ENCODE results near the gene FAM114A2. TPM values are rescaled to one million over a fixed set of nuclear protein-coding genes. Genes with fewer than 3 reads are reported as not detected.

FAM114A2 gene
- total RNA-seq, 4 donors from 2014 or later, result 7.8 to 13.3 (median 11.5) TPM

GRCh38 chr5:154081246-154081645 is 42.5 kb upstream of the FAM114A2 start:
- Histone ChIP-seq H3K9me3 (no peaks in the 10 kb centered on the region), H3K27me3 (no peaks in the 10 kb centered on the region), H3K4me3 (no peak overlapping the region), H3K4me1 (peaks cover 13% of the 10 kb centered on the region), H3K27ac (no peak overlapping the region), H3K36me3 (no peaks in the 10 kb centered on the region)
- TF ChIP-seq POLR2A (IDR thresholded peaks at IDR 0.05) (no peak), POLR2AphosphoS5 (IDR thresholded peaks at IDR 0.05) (no peak), CTCF (IDR thresholded peaks at IDR 0.05) (no peak), EP300 (IDR thresholded peaks at IDR 0.05) (no peak)
- 48% methylated on average over 2 of the region's 2 CpGs for WGBS
- no peak for DNase-seq (ENCODE audit: low spot score in 2 of 2)

GRCh38 chr5:154078272-154078671 is 39.6 kb upstream of the FAM114A2 start:
- 4% methylated on average over 1 of the region's 1 CpG for WGBS
- Histone ChIP-seq H3K36me3 (no peaks in the 10 kb centered on the region), H3K4me3 (no peak overlapping the region), H3K4me1 (peaks cover 13% of the 10 kb centered on the region), H3K9me3 (no peaks in the 10 kb centered on the region), H3K27me3 (no peaks in the 10 kb centered on the region), H3K27ac (no peak overlapping the region)
- no peak for DNase-seq (ENCODE audit: low spot score in 2 of 2)
- TF ChIP-seq POLR2A (IDR thresholded peaks at IDR 0.05), result no peak
- TF ChIP-seq POLR2AphosphoS5 (IDR thresholded peaks at IDR 0.05), result no peak
- no peak for TF ChIP-seq EP300 (IDR thresholded peaks at IDR 0.05)
- TF ChIP-seq CTCF (IDR thresholded peaks at IDR 0.05), result no peak

DNA sequence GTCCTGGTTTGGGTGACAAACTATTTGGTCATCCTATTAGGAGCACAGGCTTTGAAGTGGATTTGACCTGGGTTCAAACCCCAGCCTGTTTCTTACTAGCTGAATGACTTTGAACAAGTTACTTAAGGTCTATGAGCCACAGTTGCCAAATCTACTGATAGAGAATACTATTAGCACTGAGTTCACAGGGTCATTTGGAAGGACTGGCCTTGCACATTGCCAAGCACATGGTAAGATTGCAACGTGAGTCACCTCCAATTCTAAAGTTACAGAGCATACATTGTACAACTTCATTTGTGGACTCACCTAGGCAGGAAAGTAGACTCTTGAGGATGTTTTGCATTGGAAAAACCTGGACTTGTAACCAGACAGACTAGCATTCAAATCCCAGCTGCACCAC is 39.0 kb upstream of the FAM114A2 start:
- TF ChIP-seq POLR2AphosphoS5 (IDR thresholded peaks at IDR 0.05) (no peak), EP300 (IDR thresholded peaks at IDR 0.05) (no peak)
- 0% methylated on average over 1 of the region's 1 CpG for WGBS
- no peaks in the 10 kb centered on the region for H3K9me3 ChIP-seq
- H3K27me3 ChIP-seq, result no peaks in the 10 kb centered on the region
- no peak overlapping the region for H3K4me3 ChIP-seq
- no peak overlapping the region for H3K27ac ChIP-seq
- DNase-seq (ENCODE audit: low spot score in 2 of 2), result no peak
- H3K4me1 ChIP-seq, result peaks cover 13% of the 10 kb centered on the region
- H3K36me3 ChIP-seq, result no peaks in the 10 kb centered on the region

DNA sequence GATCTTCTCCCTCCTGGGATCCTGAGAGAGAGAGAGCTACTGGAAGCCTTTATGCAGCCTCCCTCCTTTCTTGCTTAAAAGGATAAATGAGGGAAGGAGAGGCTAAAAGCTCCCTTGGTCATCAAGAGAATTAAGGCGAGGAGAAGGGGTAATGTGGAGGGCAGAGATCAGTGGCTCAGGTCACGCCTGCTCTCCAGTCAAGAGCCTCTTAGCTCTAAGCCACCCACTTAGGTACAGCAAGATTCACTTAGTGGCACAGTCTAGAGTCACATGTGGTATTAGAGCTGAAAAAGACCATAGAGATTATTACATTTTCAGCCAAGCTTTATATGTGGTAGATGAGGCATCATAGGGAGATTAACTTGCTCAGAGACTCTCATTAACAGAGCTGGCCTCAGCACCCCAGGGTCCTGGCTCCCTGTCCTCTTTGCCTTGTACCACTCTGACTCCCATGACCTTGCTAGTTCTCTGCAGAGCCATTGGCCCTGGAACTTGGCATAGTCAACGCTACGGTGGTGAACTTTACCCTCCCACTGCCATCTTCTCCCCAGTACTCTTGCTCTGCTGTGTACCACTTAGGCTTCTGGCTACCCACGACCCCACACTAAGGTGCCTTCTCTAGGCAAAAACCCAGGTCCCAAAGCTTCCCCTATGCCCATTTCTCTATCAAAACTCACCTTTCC is 37.7 kb upstream of the FAM114A2 start:
- no peak for DNase-seq (ENCODE audit: low spot score in 2 of 2)
- Histone ChIP-seq H3K27me3 (no peaks in the 10 kb centered on the region), H3K27ac (no peak overlapping the region), H3K4me1 (peaks cover 16% of the 10 kb centered on the region), H3K36me3 (no peaks in the 10 kb centered on the region), H3K4me3 (no peak overlapping the region), H3K9me3 (no peaks in the 10 kb centered on the region)
- 98% methylated on average over 5 of the region's 5 CpGs for WGBS
- TF ChIP-seq CTCF (IDR thresholded peaks at IDR 0.05), result no peak
- TF ChIP-seq EP300 (IDR thresholded peaks at IDR 0.05), result no peak
- no peak for TF ChIP-seq POLR2A (IDR thresholded peaks at IDR 0.05)
- TF ChIP-seq POLR2AphosphoS5 (IDR thresholded peaks at IDR 0.05), result no peak

DNA sequence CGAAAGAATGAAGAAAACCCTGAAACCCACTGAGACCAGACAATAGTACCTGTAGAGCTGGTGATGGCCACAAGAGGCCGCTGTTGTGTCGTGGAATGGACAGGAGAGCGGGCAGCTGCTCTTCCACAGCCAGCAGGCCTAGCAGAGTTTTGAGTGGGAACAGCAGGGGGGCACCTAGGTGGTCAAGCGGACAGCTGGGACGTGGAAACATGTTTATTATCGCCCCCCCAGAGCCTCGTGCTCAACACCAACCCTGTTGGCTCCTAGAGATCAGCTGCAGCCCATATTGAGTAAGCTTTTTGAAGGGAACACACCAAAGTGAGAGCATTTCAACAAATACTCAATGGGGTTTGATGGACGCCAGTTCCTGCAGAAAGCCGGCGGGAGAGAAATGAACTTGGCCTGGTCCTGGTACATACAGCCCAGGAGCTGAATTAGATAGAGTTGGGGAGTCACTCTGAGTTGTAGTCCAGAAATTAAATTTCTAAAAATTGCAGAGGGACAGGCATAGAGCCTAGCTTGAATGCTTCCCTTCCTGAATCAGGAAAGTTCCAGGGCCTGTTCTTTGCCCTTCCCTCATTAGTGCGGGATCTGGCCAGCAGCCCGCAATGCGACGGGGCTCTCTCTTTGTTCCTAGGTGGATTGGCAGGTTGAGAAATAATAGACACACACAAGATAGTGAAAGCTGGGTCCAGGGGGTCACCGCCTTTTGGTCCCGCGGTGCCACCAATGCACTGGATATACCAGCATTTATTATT is 33.9 kb upstream of the FAM114A2 start:
- H3K27ac ChIP-seq, result no peak overlapping the region
- no peaks in the 10 kb centered on the region for H3K36me3 ChIP-seq
- TF ChIP-seq POLR2AphosphoS5 (IDR thresholded peaks at IDR 0.05) (no peak), CTCF (IDR thresholded peaks at IDR 0.05) (peak; percentile 83 to 84)
- 42% methylated on average over 18 of the region's 18 CpGs for WGBS
- H3K27me3 ChIP-seq, result no peaks in the 10 kb centered on the region
- peak; percentile 86 for DNase-seq (ENCODE audit: low spot score in 2 of 2)
- no peak overlapping the region for H3K4me3 ChIP-seq
- H3K4me1 ChIP-seq, result peaks cover 5% of the 10 kb centered on the region
- no peaks in the 10 kb centered on the region for H3K9me3 ChIP-seq

All from suprapubic skin (tissue), 4 donors.